Measurements from ENCODE around the gene PRKCZ.

Gene PRKCZ

GRCh38 chr1:2214541-2215241 is 164.5 kb downstream of the PRKCZ start:
- TF ChIP-seq CTCF (IDR thresholded peaks at IDR 0.05; ENCODE audit: unreplicated experiment in 3 of 3) = no peak
- Mint-ChIP-seq H3K4me1 (peaks cover 30% of the 10 kb centered on the region), H3K4me3 (no peak overlapping the region), H3K9me3 (no peaks in the 10 kb centered on the region), H3K27me3 (ENCODE audit: low read depth) (no peaks in the 10 kb centered on the region), H3K27ac (peak overlapping the region in 2 of 3 experiments; percentile 91 to 96), H3K36me3 (ENCODE audit: low read depth) (no peaks in the 10 kb centered on the region)

GRCh38 chr1:2215329-2215728 is 165.1 kb downstream of the PRKCZ start:
- H3K27ac Mint-ChIP-seq = no peak overlapping the region
- peaks cover 26% of the 10 kb centered on the region for H3K4me1 Mint-ChIP-seq
- no peak overlapping the region for H3K4me3 Mint-ChIP-seq
- TF ChIP-seq CTCF (IDR thresholded peaks at IDR 0.05; ENCODE audit: unreplicated experiment in 3 of 3) = no peak
- H3K36me3 Mint-ChIP-seq (ENCODE audit: low read depth) = no peaks in the 10 kb centered on the region
- no peaks in the 10 kb centered on the region for H3K9me3 Mint-ChIP-seq
- no peaks in the 10 kb centered on the region for H3K27me3 Mint-ChIP-seq (ENCODE audit: low read depth)

GRCh38 chr1:2215909-2216766 is 165.9 kb downstream of the PRKCZ start:
- peaks cover 26% of the 10 kb centered on the region for H3K4me1 Mint-ChIP-seq

GRCh38 chr1:2216767-2217058 is 166.5 kb downstream of the PRKCZ start:
- no peak for TF ChIP-seq CTCF (IDR thresholded peaks at IDR 0.05; ENCODE audit: unreplicated experiment in 3 of 3)
- Mint-ChIP-seq H3K36me3 (ENCODE audit: low read depth) (no peaks in the 10 kb centered on the region), H3K9me3 (no peaks in the 10 kb centered on the region), H3K4me1 (peaks cover 26% of the 10 kb centered on the region), H3K27ac (no peak overlapping the region), H3K27me3 (ENCODE audit: low read depth) (no peaks in the 10 kb centered on the region), H3K4me3 (no peak overlapping the region)

More at GRCh38 chr1:2215909-2216766, 165.9 kb downstream of the PRKCZ start:
- H3K4me3 Mint-ChIP-seq = no peak overlapping the region
- H3K9me3 Mint-ChIP-seq = no peaks in the 10 kb centered on the region
- TF ChIP-seq CTCF (IDR thresholded peaks at IDR 0.05; ENCODE audit: unreplicated experiment in 3 of 3) = no peak
- H3K27ac Mint-ChIP-seq = peak overlapping the region in 1 of 3 experiments; percentile 35
- H3K36me3 Mint-ChIP-seq (ENCODE audit: low read depth) = no peaks in the 10 kb centered on the region
- no peaks in the 10 kb centered on the region for H3K27me3 Mint-ChIP-seq (ENCODE audit: low read depth)

- H3K9me3 Mint-ChIP-seq = no peaks in the 10 kb centered on the region
- H3K36me3 Mint-ChIP-seq (ENCODE audit: low read depth) = no peaks in the 10 kb centered on the region
- TF ChIP-seq CTCF (IDR thresholded peaks at IDR 0.05; ENCODE audit: unreplicated experiment in 3 of 3) = no peak
- H3K4me1 Mint-ChIP-seq = peaks cover 9% of the 10 kb centered on the region
- H3K4me3 Mint-ChIP-seq = no peak overlapping the region
- no peaks in the 10 kb centered on the region for H3K27me3 Mint-ChIP-seq (ENCODE audit: low read depth)
- H3K27ac Mint-ChIP-seq = no peak overlapping the region
Observed at GRCh38 chr1:2221271-2221670, 171.1 kb downstream of the PRKCZ start.
